BLaER1 treated with 17β-estradiol and CSF1 and Interleukin-3, amounts not matched to agents 10 nM and 100 nM (cell line): ENCODE measurements around the gene CPTP.

ENCODE experiments used
- H3K27ac ChIP-seq, 11 experiments: shearing (Covaris generic); formaldehyde crosslinking; 2 replicates each; pipeline ENCODE4 v1.8.1; 2022
- H3K27me3 ChIP-seq, 11 experiments: shearing (Covaris generic); formaldehyde crosslinking; 2 replicates each; pipeline ENCODE4 v1.8.1; 2022
- H3K36me3 ChIP-seq, 11 experiments: shearing (Covaris generic); formaldehyde crosslinking; 2 replicates each; pipeline ENCODE4 v1.8.1; 2022
- H3K4me1 ChIP-seq, 10 experiments: shearing (Covaris generic); formaldehyde crosslinking; 2 replicates each; pipeline ENCODE4 v1.8.1; 2022
- H3K4me2 ChIP-seq, 11 experiments: shearing (Covaris generic); formaldehyde crosslinking; 2 replicates each; pipeline ENCODE4 v1.8.1; 2022
- H3K4me3 ChIP-seq, 10 experiments: shearing (Covaris generic); formaldehyde crosslinking; 2 replicates each; pipeline ENCODE4 v1.8.1; 2022
- H3K9ac ChIP-seq, 11 experiments: shearing (Covaris generic); formaldehyde crosslinking; 2 replicates each; pipeline ENCODE4 v1.8.1; 2022
- H3K9me3 ChIP-seq, 11 experiments: shearing (Covaris generic); formaldehyde crosslinking; replicated peaks in 1 of 11; 2 replicates each; pipeline ENCODE4 v1.8.1; 2022
- H4K20me1 ChIP-seq, 11 experiments: shearing (Covaris generic); formaldehyde crosslinking; 2 replicates each; pipeline ENCODE4 v1.8.1; 2022
- Cebpa-rat ChIP-seq, 11 experiments: shearing (Covaris generic); IDR thresholded peaks; 2 replicates each; pipeline ENCODE4 v1.8.1; 2022

CPTP gene

GRCh38 chr1:1332774-1333480, 8.3 kb downstream of the CPTP start:
- Histone ChIP-seq H3K4me3 (no peak overlapping the region), H3K4me2 (no peak overlapping the region), H4K20me1 (peaks cover 13 to 95% (median 48%) of the 10 kb centered on the region in 11 experiments; a peak in 17 of 22 replicates), H3K9me3 (no peaks in the 10 kb centered on the region), H3K4me1 (peaks cover 0 to 18% (median 12%) of the 10 kb centered on the region in 10 experiments; a peak in 14 of 20 replicates), H3K9ac (no peak overlapping the region), H3K36me3 (peaks cover 5 to 43% (median 26%) of the 10 kb centered on the region in 11 experiments; a peak in 19 of 22 replicates), H3K27me3 (no peaks in the 10 kb centered on the region), H3K27ac (no peak overlapping the region)
- no peak for TF ChIP-seq Cebpa-rat (IDR thresholded peaks at IDR 0.05)

- no peak overlapping the region for H3K4me3 ChIP-seq
- H3K27ac ChIP-seq = no peak overlapping the region
- H3K9ac ChIP-seq = no peak overlapping the region
- H3K4me2 ChIP-seq = no peak overlapping the region
- H4K20me1 ChIP-seq = peaks cover 7 to 91% (median 41%) of the 10 kb centered on the region in 11 experiments; a peak in 17 of 22 replicates
- H3K4me1 ChIP-seq = peaks cover 0 to 14% (median 8%) of the 10 kb centered on the region in 10 experiments; a peak in 12 of 20 replicates
- no peak for TF ChIP-seq Cebpa-rat (IDR thresholded peaks at IDR 0.05)
- peaks cover 6 to 43% (median 25%) of the 10 kb centered on the region in 11 experiments; a peak in 20 of 22 replicates for H3K36me3 ChIP-seq
- H3K9me3 ChIP-seq = no peaks in the 10 kb centered on the region
- no peaks in the 10 kb centered on the region for H3K27me3 ChIP-seq
Measured at GRCh38 chr1:1333551-1334241, 9.1 kb downstream of the CPTP start.

GRCh38 chr1:1334835-1335234, 10.2 kb downstream of the CPTP start:
- H3K27me3 ChIP-seq = no peaks in the 10 kb centered on the region
- no peak overlapping the region for H3K4me2 ChIP-seq
- H3K4me3 ChIP-seq = no peak overlapping the region
- no peak for TF ChIP-seq Cebpa-rat (IDR thresholded peaks at IDR 0.05)
- peaks cover 6 to 45% (median 28%) of the 10 kb centered on the region in 11 experiments; a peak in 19 of 22 replicates for H3K36me3 ChIP-seq
- H3K27ac ChIP-seq = no peak overlapping the region
- no peak overlapping the region for H3K9ac ChIP-seq
- H3K4me1 ChIP-seq = peaks cover 0 to 11% (median 8%) of the 10 kb centered on the region in 10 experiments; a peak in 11 of 20 replicates
- no peaks in the 10 kb centered on the region for H3K9me3 ChIP-seq
- peaks cover 0 to 85% (median 29%) of the 10 kb centered on the region in 11 experiments; a peak in 13 of 22 replicates for H4K20me1 ChIP-seq

GRCh38 chr1:1335283-1335682, 10.7 kb downstream of the CPTP start:
- Histone ChIP-seq H3K9ac (no peak overlapping the region), H3K4me3 (no peak overlapping the region), H4K20me1 (peaks cover 0 to 84% (median 27%) of the 10 kb centered on the region in 11 experiments; a peak in 14 of 22 replicates), H3K27me3 (no peaks in the 10 kb centered on the region), H3K36me3 (peaks cover 6 to 49% (median 32%) of the 10 kb centered on the region in 11 experiments; a peak in 20 of 22 replicates), H3K4me2 (no peak overlapping the region), H3K4me1 (peaks cover 0 to 7% (median 6%) of the 10 kb centered on the region in 10 experiments; a peak in 11 of 20 replicates), H3K9me3 (no peaks in the 10 kb centered on the region), H3K27ac (no peak overlapping the region)
- TF ChIP-seq Cebpa-rat (IDR thresholded peaks at IDR 0.05) = no peak

GRCh38 chr1:1335792-1336248, 11.2 kb downstream of the CPTP start:
- no peak overlapping the region for H3K4me3 ChIP-seq
- no peak overlapping the region for H3K27ac ChIP-seq
- peaks cover 6 to 54% (median 37%) of the 10 kb centered on the region in 11 experiments; a peak in 20 of 22 replicates for H3K36me3 ChIP-seq
- no peaks in the 10 kb centered on the region for H3K9me3 ChIP-seq
- no peaks in the 10 kb centered on the region for H3K27me3 ChIP-seq
- peaks cover 0 to 84% (median 27%) of the 10 kb centered on the region in 11 experiments; a peak in 14 of 22 replicates for H4K20me1 ChIP-seq
- TF ChIP-seq Cebpa-rat (IDR thresholded peaks at IDR 0.05) = no peak
- H3K4me1 ChIP-seq = peaks cover 0 to 5% (median under 1%) of the 10 kb centered on the region in 10 experiments; a peak in 6 of 20 replicates
- no peak overlapping the region for H3K4me2 ChIP-seq
- H3K9ac ChIP-seq = no peak overlapping the region

- H3K27ac ChIP-seq = no peak overlapping the region
- no peak overlapping the region for H3K9ac ChIP-seq
- no peak overlapping the region for H3K4me2 ChIP-seq
- no peak for TF ChIP-seq Cebpa-rat (IDR thresholded peaks at IDR 0.05)
- H3K36me3 ChIP-seq = peaks cover 6 to 61% (median 43%) of the 10 kb centered on the region in 11 experiments; a peak in 20 of 22 replicates
- H3K4me3 ChIP-seq = no peak overlapping the region
- no peaks in the 10 kb centered on the region for H3K9me3 ChIP-seq
- H3K27me3 ChIP-seq = no peaks in the 10 kb centered on the region
- H3K4me1 ChIP-seq = no peaks in the 10 kb centered on the region
- H4K20me1 ChIP-seq = peaks cover 5 to 84% (median 27%) of the 10 kb centered on the region in 11 experiments; a peak in 17 of 22 replicates
Measured at GRCh38 chr1:1336446-1336845, 11.8 kb downstream of the CPTP start.

- Histone ChIP-seq H3K27me3 (no peaks in the 10 kb centered on the region), H3K9ac (no peak overlapping the region), H4K20me1 (peaks cover 11 to 86% (median 34%) of the 10 kb centered on the region in 11 experiments; a peak in 20 of 22 replicates), H3K27ac (no peak overlapping the region), H3K36me3 (peaks cover 6 to 67% (median 48%) of the 10 kb centered on the region in 11 experiments; a peak in 20 of 22 replicates), H3K4me3 (no peak overlapping the region), H3K9me3 (no peaks in the 10 kb centered on the region), H3K4me2 (no peak overlapping the region), H3K4me1 (peaks cover under 1 to 3% (median 2%) of the 10 kb centered on the region in 10 experiments; a peak in 17 of 20 replicates)
- TF ChIP-seq Cebpa-rat (IDR thresholded peaks at IDR 0.05) = no peak
Measured at GRCh38 chr1:1336931-1337792, 12.6 kb downstream of the CPTP start.

GRCh38 chr1:1337793-1338147, 13.2 kb downstream of the CPTP start:
- Histone ChIP-seq H3K9me3 (no peaks in the 10 kb centered on the region), H4K20me1 (peaks cover 16 to 86% (median 40%) of the 10 kb centered on the region in 11 experiments; a peak in 20 of 22 replicates), H3K27me3 (no peaks in the 10 kb centered on the region), H3K9ac (no peak overlapping the region), H3K36me3 (peaks cover 6 to 67% (median 48%) of the 10 kb centered on the region in 11 experiments; a peak in 20 of 22 replicates), H3K4me1 (peaks cover 7 to 9% (median 8%) of the 10 kb centered on the region in 10 experiments; a peak in 19 of 20 replicates), H3K4me2 (no peak overlapping the region), H3K4me3 (no peak overlapping the region), H3K27ac (no peak overlapping the region)
- no peak for TF ChIP-seq Cebpa-rat (IDR thresholded peaks at IDR 0.05)
